Endodermal cell (in vitro differentiated cells): ENCODE measurements around the gene ZNF750. TPM values are rescaled to one million over a fixed set of nuclear protein-coding genes. Genes with fewer than 3 reads are reported as not detected.

Experiments used
- DNase-seq: peaks from one replicate; pipeline ENCODE4 v3.0.0-alpha.2; 2017
- H3K27ac ChIP-seq: 2 replicates; pipeline ENCODE4 v1.5.1; 2013; ENCODE audit warnings: mild to moderate bottlenecking, low read depth, low read length, moderate library complexity
- H3K27me3 ChIP-seq: 2 replicates; pipeline ENCODE4 v1.6.1; 2013; ENCODE audit warnings: mild to moderate bottlenecking, low read length, moderate library complexity; ENCODE audit not compliant: insufficient read depth, control insufficient read depth, poor library complexity, severe bottlenecking
- H3K36me3 ChIP-seq: 2 replicates; pipeline ENCODE4 v1.7.0; 2013; ENCODE audit warnings: mild to moderate bottlenecking, low read length, moderate library complexity; ENCODE audit not compliant: control insufficient read depth, insufficient read depth
- H3K4me1 ChIP-seq: one replicate; pipeline ENCODE4 v1.7.0; 2013; ENCODE audit warnings: low read length; ENCODE audit not compliant: control insufficient read depth, insufficient read depth
- H3K4me3 ChIP-seq: 2 replicates; pipeline ENCODE4 v1.5.1; 2013; ENCODE audit warnings: mild to moderate bottlenecking, low read length, moderate library complexity
- H3K9ac ChIP-seq: 2 replicates; pipeline ENCODE4 v1.6.1; 2013; ENCODE audit warnings: mild to moderate bottlenecking, low read length, moderate library complexity; ENCODE audit not compliant: poor library complexity, severe bottlenecking; ENCODE audit errors: extremely low read depth
- H3K9me3 ChIP-seq: 2 replicates; pipeline ENCODE4 v1.6.1; 2013; ENCODE audit warnings: mild to moderate bottlenecking, low read length, moderate library complexity; ENCODE audit not compliant: control insufficient read depth
- H3K27ac Mint-ChIP-seq: 2 replicates; pipeline ENCODE4 v1.8.0; 2020; ENCODE audit warnings: mixed read lengths
- H3K27me3 Mint-ChIP-seq: 2 replicates; pipeline ENCODE4 v1.8.0; 2021; ENCODE audit warnings: mild to moderate bottlenecking, mixed read lengths; ENCODE audit not compliant: insufficient read depth
- H3K36me3 Mint-ChIP-seq: 2 replicates; pipeline ENCODE4 v1.8.0; 2020; ENCODE audit warnings: low read depth, mixed read lengths
- H3K4me1 Mint-ChIP-seq: 2 replicates; pipeline ENCODE4 v1.8.0; 2020; ENCODE audit warnings: mixed read lengths
- H3K4me3 Mint-ChIP-seq: 2 replicates; pipeline ENCODE4 v1.8.0; 2020; ENCODE audit warnings: mild to moderate bottlenecking, moderate library complexity, mixed read lengths
- H3K9me3 Mint-ChIP-seq: 2 replicates; pipeline ENCODE4 v1.8.0; 2020; ENCODE audit warnings: mild to moderate bottlenecking, mixed read lengths
- WGBS, 2 experiments: methylation state at CpG; one replicate each; pipeline versions ENCODE4 v1.1.5 to v1.1.7; 2013; ENCODE audit warnings: missing lambda C conversion rate in 2 of 2, mixed read lengths in 1 of 2; ENCODE audit not compliant: insufficient coverage in 1 of 2, insufficient read length in 1 of 2; 5-methylcytosine and 5-hydroxymethylcytosine counted together
- total RNA-seq, 2 donors: library from RNA; stranded (reverse); fragmentation: NEBNext Ultra II Directional in 1 of 2; extraction: Animal tissue kit (Norgen Biotek cat#: 25700) in 1 of 2; gene quantifications; 2 replicates in 1 of 2; 3 replicates in 1 of 2; pipeline ENCODE4 v1.2.1, GENCODE V29; 2021
- TF ChIP-seq, protein P1 (sequence below): fragments of 200-600 bp; sonication (generic); conservative IDR thresholded peaks from 2 replicates; pipeline ENCODE4 v1.5.0; 2021; ENCODE audit warnings: antibody characterized with exemption, mild to moderate bottlenecking

Gene ZNF750
- total RNA-seq, 2 donors from 2014 or later: not detected

- no peaks in the 10 kb centered on the region for H3K4me1 ChIP-seq
- TF ChIP-seq, protein P1, sequence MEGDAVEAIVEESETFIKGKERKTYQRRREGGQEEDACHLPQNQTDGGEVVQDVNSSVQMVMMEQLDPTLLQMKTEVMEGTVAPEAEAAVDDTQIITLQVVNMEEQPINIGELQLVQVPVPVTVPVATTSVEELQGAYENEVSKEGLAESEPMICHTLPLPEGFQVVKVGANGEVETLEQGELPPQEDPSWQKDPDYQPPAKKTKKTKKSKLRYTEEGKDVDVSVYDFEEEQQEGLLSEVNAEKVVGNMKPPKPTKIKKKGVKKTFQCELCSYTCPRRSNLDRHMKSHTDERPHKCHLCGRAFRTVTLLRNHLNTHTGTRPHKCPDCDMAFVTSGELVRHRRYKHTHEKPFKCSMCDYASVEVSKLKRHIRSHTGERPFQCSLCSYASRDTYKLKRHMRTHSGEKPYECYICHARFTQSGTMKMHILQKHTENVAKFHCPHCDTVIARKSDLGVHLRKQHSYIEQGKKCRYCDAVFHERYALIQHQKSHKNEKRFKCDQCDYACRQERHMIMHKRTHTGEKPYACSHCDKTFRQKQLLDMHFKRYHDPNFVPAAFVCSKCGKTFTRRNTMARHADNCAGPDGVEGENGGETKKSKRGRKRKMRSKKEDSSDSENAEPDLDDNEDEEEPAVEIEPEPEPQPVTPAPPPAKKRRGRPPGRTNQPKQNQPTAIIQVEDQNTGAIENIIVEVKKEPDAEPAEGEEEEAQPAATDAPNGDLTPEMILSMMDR: no peak
- Mint-ChIP-seq H3K4me3 (no peak overlapping the region), H3K4me1 (no peaks in the 10 kb centered on the region), H3K9me3 (peaks cover 6% of the 10 kb centered on the region), H3K36me3 (peaks cover 39% of the 10 kb centered on the region), H3K27ac (no peak overlapping the region), H3K27me3 (no peaks in the 10 kb centered on the region)
- H3K27me3 ChIP-seq: no peaks in the 10 kb centered on the region
- DNase-seq: no peak
- H3K9me3 ChIP-seq: no peaks in the 10 kb centered on the region
- peaks cover 39% of the 10 kb centered on the region for H3K36me3 ChIP-seq
- WGBS, 2 experiments: 91 to 95% methylated on average over 15 to 26 of the region's 27 CpGs
- no peak overlapping the region for H3K9ac ChIP-seq
- no peak overlapping the region for H3K27ac ChIP-seq
- H3K4me3 ChIP-seq: no peak overlapping the region
Observed at GRCh38 chr17:82780971-82781893, 58.6 kb downstream of the ZNF750 start.

GRCh38 chr17:82780195-82780594 is 59.6 kb downstream of the ZNF750 start:
- peaks cover 38% of the 10 kb centered on the region for H3K36me3 Mint-ChIP-seq
- WGBS, 2 experiments: 92 to 96% methylated on average over 10 to 12 of the region's 12 CpGs
- Histone ChIP-seq H3K4me1 (no peaks in the 10 kb centered on the region), H3K36me3 (peaks cover 45% of the 10 kb centered on the region), H3K9ac (no peak overlapping the region), H3K27ac (no peak overlapping the region), H3K9me3 (no peaks in the 10 kb centered on the region), H3K4me3 (no peak overlapping the region), H3K27me3 (no peaks in the 10 kb centered on the region)
- DNase-seq: no peak
- no peaks in the 10 kb centered on the region for H3K27me3 Mint-ChIP-seq
- H3K9me3 Mint-ChIP-seq: peaks cover 6% of the 10 kb centered on the region
- H3K27ac Mint-ChIP-seq: no peak overlapping the region
- TF ChIP-seq, protein P1: no peak
- no peaks in the 10 kb centered on the region for H3K4me1 Mint-ChIP-seq
- H3K4me3 Mint-ChIP-seq: no peak overlapping the region

DNA sequence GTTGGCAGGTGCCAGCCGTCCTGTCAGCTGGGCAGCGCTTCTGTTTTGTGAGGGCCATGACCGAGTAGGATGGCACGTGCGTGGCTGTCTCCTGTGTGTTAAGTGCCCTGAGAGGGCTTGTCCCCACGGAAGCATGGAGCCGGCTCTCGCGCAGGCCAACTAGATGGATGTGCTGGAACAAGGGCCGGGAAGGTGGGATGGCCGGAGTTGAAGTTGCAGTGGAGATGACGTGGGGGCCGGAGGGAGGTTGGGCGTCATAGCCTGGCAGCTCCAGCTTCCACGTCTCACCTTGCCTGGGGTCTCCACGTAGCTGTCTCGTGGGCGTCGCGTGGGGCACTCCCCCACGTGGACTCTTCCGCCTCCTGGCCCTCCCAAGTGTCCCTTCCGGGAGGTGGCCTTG is 60.3 kb downstream of the ZNF750 start:
- WGBS, 2 experiments: 94 to 97% methylated on average over 18 to 23 of the region's 23 CpGs
- Histone ChIP-seq H3K36me3 (peaks cover 44% of the 10 kb centered on the region), H3K4me1 (no peaks in the 10 kb centered on the region), H3K9ac (no peak overlapping the region), H3K4me3 (no peak overlapping the region), H3K27me3 (no peaks in the 10 kb centered on the region), H3K9me3 (no peaks in the 10 kb centered on the region), H3K27ac (no peak overlapping the region)
- H3K36me3 Mint-ChIP-seq: peaks cover 44% of the 10 kb centered on the region
- no peaks in the 10 kb centered on the region for H3K4me1 Mint-ChIP-seq
- peaks cover 6% of the 10 kb centered on the region for H3K9me3 Mint-ChIP-seq
- no peak overlapping the region for H3K27ac Mint-ChIP-seq
- DNase-seq: no peak
- H3K27me3 Mint-ChIP-seq: no peaks in the 10 kb centered on the region
- H3K4me3 Mint-ChIP-seq: no peak overlapping the region
- TF ChIP-seq, protein P1: no peak

Other genes with a start within 250 kb of the ZNF750 start
- 10 to 100 TPM; 75.3 to 79.1 TPM for gene WDR45B, start 191.6 kb downstream of the ZNF750 start, total RNA-seq
- 1 to 10 TPM; 1.2 to 4.6 TPM for gene RAB40B, start 141.3 kb downstream of the ZNF750 start, total RNA-seq
- 10 to 100 TPM; 34.5 to 40.0 TPM for gene FN3KRP, start 123.3 kb downstream of the ZNF750 start, total RNA-seq
- gene FN3K, start 104.4 kb downstream of the ZNF750 start, total RNA-seq: 10 to 100 TPM; 24.7 to 35.6 TPM
- 100 to 1,000 TPM; 107 TPM for gene TBCD, start 88.0 kb downstream of the ZNF750 start, total RNA-seq
- gene METRNL, start 239.6 kb upstream of the ZNF750 start, total RNA-seq: 10 to 100 TPM in 1 of 2 donors, 1 to 10 TPM in 1; 7.3 to 10.3 TPM